Measurements from ENCODE around the gene BLOC1S3.

The BLOC1S3 gene, protein sequence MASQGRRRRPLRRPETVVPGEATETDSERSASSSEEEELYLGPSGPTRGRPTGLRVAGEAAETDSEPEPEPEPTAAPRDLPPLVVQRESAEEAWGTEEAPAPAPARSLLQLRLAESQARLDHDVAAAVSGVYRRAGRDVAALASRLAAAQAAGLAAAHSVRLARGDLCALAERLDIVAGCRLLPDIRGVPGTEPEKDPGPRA

DNA sequence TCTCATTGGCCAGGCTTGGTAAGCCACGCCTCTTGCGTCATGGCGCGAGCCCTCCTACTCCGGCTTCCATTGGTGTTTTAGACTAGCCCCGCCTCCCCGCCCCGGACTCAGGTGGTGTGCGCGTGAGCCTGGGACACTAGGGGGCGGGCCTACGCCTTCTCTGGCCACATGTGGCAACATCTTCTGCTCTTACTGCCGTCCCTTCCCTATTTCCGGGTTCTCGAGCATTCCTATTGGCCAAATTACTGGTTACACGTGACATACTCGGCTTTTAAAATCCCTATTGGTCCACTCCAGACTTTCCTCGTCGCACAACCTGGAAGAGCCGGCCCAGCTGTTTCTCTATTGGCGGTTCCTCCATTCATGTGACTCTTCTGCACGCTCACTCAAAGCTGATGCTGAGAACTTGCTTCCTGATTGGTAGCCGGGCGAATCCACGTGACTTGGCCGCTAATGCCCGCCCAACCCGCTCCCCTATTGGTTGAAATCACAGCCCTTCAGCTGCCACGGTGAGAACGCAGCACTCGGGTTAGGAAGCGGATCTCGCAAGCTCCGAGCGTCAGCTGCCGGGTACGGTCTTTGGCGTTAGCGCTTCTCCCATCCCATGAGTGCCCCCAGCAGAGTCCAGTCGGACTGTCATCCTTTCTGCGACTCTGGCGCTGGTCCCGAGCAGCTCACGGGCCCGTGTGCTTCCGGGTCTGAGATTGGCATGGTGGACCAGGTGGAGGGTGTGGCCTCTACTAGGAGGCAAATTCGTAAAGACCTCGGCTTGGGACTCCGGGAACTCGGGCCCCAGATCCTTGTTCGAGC lies at the start of gene BLOC1S3:
Gene BLOC1S3 (plus strand): TSS at position 523 of the 810 bp plus-strand sequence. CDS start 513 bp downstream, outside the sequence.
- ATAC-seq: peak; percentile 84 to 89

DNA sequence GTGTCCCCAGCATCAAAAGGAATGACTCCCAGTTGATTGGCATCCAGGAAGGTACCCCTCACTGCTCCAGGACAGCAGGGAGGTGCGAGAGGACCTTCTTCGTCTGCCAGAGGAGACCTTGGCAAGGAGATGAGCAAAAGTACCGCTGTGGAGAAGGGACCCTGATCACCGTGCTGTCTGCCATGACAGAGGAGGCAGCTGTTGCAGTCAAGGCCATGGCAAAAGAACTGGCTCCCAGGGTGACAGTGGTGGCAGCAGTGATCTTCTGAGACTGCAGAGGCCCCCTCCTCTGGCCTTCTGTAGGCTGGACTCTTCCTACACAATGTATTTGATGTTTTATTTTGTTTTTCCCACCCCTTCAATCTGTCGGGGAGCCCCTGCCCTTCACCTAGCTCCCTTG lies 49.8 kb upstream of the BLOC1S3 start:
- no peak for ATAC-seq

DNA sequence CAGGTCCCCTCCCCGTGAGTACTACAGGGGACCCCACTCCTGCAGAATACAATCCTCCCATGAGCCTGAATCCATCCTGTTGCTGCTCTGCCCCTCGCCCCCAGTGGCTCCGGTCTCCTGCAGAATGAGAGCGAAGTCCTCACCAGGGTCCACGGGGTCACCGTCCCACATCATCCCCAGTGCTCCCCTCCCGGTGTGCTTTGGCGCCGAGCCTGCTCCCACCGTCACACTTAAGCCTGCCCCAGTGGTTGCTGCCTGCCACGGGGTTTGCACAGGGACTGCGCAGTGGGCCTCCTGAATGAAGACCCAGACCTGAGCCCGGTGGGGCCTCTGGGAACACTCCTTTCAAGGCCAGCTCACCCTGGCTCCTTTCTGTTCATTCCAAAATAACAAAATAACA lies 48.3 kb upstream of the BLOC1S3 start:
- ATAC-seq: no peak

DNA sequence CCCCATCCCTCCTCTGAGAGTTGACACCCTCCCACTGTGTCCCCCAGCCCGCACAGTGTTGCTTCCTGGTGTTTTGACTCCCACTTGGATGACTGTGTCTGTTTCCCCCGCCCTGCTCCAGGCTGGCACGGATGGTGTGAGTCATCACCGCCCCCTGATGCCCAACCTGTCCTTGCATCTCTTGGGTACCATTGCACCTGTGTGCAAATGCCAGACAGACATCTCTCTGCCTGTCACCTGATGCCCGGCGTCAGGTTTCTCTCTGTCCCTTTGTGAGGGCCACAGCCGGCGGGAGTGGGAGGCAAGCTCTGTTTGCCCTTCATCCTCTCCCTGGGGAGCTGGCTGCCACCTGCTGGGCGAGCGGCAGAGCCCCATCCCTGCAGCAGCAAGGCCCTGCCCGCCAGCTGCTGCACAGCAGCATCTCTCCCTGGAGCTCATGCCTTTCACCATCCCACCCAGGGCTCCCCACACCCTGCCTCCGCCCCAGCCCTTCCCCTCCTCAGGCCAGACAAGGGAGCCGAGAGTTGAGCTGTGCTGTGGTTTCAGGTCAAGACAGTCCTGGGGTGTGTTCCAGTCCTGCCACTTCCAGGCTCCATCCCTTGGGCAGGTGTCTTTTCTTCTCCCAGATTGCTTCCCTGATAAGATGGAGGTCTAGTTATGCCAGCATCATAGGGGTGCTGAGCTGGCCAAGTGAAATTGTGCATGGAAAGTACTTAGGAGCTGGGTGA lies 47.5 kb upstream of the BLOC1S3 start:
- no peak for ATAC-seq

DNA sequence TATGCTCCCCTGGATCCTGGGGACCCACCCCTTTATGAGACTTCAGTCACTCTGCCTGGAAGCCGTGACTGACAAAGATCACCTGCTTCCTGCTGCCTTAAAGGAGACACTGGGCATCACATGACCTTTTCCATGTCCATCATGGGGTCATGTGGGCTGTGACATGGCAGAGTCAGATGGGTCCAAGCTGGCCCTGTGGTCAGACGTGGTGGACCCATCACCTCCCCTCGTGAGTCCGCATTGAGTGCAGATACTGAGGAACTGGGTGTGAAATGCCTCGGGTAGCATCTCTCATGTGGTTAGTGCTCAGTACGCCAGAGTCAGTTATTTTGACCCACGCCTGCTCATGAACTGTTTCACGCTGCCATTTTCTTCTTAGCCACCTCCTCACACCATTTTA lies 44.9 kb upstream of the BLOC1S3 start:
- ATAC-seq: no peak

DNA sequence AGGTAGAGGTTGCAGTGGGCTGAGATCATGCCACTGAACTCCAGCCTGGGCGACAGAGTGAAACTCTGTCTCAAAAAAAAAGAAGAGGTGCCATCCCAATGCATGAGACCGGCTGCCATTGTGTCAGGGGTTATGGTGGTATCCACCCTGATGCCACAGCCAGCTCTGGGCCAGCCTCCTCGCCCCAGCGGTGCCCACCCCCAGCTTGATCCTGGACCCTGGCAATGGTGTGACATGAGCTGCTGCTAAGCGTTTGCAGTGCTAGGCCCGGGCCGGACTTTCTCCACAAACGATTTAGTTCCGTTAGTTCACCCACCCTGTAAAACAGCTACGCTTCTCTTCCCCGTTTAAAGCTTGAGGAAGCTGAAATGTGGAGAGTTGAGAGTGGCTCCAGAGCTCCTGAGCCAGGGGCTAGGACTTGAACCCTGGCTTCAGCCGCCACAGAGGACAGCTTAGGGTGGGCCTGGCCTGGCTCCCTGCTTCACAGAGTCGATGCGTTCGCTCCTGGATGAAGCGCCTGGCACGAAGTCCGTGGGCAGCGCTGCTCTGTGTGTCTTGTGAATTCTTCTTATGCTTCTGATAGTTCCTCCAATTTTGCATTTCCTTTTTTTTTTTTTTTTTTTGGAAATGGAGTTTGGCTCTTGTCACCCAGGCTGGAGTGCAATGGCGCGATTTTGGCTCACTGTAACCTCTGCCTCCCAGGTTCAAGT lies 43.3 kb upstream of the BLOC1S3 start:
- ATAC-seq: no peak

DNA sequence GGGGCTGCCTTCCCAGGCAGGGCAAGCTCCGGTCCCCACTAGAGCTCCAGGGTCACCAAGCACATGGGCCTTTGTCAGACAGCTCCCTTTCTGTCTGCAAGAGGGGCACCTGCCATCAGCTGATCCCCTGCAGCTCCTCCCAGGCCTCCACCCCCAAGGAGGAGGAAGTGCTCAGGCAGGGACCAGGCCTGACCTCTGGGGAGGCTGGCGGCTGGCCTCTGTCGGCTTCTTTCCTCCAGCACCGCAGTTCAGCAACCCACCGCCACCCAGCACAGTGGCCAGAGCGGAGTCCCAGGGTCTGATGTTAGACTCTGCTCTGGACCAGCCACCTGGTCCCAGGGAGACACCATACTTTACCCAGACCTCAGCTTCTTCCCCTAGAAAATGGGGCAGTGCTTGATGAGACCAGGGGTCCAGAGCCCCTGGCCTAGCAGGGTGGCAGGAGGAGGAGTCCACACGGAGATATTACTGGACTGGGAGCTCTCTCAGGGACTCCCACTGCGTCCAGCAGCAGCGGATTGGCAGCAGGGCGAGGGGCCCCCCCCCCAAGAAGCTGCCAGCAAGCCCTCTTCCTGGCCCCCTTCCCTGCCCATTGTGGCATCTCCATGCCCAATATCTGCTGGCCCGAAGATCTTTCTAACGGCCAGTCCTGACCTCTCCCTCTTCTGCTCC lies 41.9 kb upstream of the BLOC1S3 start:
- no peak for ATAC-seq

DNA sequence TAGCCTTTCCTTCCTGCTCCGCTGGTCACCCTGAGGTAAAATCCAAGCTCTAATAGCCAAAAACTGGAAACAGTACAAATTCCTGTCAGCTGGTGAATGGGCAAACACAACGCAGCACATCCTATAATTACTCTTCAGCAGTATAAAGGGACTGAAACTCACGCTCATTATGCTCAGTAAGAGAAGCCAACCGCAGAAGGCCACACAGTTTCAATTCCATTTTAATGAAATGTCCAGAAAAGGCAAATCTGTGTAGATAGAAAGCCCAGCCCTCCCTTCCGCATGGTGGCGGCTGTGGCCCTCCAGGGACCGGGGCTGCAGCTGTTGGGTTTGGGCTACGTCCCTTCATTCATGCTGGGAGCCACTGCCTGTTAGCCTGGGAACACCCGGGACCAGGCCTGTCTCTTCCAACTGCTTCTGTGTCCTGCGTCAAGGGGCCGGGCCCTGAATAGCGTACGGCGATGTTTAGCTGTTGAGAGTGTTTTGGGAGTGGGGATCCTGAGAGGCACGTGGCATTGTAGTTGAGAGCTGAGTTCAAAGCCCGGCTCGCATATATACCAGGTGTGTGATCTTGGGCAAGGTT lies 41.3 kb upstream of the BLOC1S3 start:
- no peak for ATAC-seq

DNA sequence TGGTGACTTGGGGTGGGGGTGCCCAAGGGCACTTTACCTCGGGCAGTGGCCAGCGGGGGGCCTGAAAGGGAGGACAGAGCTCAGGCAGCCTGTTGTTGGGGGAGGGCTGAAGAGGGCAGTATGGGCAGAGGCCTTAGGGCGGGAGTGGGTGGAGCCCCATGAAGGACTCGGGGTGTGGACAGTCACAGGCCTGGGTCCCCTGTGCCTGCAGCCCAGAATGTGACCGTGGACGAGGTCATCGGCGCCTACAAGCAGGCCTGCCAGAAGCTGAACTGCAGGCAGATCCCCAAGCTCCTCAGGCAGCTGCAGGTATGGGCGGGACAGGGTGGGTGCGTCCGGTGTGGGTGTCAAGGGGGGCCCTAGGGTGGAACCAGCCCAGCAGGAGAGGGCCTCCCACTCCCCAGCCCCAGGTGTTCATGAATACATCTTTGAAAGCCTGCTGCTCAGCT lies 40.3 kb upstream of the BLOC1S3 start:
- no peak for ATAC-seq

DNA sequence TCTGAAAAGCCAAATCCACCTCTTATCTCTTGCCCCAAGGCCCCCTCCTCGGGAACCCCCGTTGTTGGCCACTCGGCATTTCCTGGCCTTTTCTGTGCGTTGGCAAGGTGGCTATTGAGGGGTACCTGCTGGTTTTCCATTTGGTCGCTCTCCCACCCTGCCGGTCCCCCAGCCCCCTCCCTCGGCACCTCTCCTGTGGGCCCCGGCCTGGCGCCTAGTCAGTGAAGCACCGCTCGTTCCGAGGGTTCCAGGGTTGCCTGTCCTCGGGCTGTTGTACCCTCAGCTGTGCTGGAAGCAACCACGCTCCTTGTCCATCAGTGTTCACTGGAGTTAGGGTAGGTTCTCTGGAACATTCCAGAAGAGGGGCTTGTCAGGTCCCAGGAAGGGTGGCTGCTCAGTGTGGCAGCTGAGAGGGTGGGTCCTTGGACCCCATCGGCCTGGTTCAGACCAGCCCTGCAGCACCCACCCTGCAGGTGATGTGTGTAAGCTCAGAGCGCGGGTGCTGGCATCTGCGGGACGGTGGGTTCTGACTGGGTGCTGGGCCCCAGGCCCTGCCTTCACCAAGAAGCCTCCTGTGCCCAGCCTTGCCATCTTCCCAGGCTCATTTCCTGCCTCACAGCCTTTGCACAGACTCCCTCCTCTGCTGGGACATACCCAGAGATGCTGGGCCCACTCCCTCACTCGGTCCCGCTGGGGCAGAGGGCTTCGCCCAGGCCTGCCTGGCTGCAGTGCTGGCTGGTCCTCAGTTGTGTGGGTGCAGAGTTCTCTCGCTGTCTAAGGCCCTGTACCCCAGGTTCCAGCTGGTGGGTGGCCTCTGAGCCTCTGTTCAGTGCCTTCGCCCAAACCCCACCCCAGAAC lies 39.1 kb upstream of the BLOC1S3 start:
- ATAC-seq: no peak

DNA sequence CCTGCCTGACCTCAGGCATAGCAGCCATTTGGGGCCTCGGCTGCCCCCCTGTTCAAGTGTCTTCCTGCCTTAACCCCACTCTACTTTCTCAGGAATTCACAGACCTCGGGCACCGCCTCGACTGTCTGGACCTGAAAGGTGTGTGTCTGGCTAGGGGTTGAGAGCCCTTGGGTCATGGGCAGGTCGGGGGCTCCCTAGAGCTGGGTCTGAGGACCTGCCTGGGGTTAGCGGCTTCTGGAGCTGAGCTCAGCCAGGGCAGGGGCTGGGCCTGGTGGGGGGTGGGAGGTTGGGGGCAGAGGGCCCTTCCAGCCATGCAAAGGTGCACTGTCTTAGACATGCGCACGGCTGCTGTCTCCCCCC lies 38.5 kb upstream of the BLOC1S3 start:
- no peak for ATAC-seq

DNA sequence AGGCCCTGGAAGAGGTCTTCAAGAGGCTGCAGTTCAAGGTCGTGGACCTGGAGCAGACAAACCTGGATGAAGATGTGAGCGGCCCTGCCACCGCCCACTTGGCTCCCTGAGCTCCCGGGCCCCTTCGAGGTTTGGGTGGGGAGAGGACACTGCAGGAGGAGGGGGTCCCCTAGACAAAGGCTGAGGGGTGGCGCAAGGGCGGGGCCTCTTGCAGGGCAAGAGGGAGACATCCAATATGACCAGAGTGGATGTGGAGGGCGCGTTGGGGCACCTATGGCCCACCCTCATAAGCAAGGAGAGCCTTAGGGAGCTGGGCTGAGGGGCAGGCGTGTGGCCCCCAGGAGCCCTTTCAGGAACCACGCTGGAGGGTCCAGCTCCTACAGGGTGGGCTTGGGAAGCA lies 38.1 kb upstream of the BLOC1S3 start:
- no peak for ATAC-seq

DNA sequence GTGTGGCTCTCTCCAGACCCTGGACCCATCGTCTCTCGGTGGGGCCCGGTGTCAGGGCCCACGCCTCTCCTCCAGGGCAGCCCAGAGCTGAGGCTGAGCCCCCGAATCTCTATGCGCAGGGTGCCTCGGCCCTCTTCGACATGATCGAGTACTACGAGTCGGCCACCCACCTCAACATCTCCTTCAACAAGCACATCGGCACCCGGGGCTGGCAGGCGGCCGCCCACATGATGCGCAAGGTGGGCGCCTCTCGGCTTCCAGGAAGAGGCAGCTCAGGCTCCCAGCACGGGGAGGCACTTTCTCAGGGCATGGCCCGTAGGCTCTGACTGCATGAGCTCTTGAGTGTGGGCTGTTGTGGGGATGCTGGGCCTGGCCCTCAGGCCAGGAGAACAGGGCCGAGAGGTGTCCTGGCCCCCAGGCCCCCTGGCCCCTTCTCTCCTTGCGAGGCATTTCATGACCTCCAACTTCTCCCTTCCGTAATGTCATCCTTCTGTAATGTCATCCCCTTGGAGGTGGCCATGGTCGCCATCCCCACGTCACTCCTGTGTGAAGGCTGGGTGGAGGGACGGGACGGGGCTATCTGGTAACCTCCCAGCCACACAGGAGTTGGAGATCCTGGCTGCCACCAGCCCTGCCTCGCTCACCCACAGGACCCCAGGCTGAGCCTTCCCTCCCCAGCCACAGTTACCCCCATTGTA lies 37.2 kb upstream of the BLOC1S3 start:
- ATAC-seq: no peak

DNA sequence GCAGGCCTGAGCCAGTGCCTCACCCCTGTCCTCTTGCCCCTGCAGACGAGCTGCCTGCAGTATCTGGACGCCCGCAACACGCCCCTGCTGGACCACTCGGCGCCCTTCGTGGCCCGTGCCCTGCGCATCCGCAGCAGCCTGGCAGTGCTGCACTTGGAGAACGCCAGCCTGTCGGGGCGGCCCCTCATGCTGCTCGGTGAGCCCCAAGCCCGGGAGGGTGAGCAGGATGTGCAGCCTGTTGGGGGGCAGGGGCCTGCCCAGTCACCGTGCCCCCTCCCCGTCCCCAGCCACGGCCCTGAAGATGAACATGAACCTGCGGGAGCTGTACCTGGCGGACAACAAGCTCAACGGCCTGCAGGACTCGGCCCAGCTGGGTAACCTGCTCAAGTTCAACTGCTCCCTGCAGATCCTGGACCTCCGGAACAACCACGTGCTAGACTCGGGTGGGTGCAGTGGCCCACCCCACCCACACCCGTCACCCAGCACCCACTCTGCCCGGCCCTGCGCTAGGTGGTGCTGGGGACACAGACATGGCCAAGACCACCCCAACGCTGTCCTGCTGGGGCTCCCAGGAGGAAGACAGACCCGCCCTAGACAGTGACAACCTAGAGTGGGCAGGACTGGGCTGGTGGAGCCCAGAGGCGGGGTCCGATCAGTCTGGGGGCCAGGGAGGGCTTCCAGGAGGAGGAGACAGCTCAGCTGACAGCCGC lies 36.4 kb upstream of the BLOC1S3 start:
- no peak for ATAC-seq

DNA sequence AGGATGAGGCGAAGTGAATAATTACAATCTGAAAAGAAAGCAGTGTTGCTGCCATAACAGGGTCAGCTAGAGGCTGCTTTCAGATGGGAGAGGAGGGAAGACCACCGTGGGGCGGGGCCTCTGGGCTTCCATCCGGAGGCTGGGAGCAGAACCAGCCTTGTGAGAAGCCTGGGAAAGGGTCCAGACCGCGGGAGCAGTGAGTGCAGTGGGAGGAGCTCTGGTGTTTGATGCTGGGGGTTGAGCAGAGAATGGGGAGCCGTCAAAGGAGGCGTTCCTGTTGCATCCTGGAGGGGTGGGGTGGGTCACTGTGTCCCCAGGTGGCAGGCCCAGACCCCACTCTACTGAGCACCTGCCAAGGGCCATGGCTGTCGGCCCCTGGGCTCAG lies 35.9 kb upstream of the BLOC1S3 start:
- ATAC-seq: no peak

DNA sequence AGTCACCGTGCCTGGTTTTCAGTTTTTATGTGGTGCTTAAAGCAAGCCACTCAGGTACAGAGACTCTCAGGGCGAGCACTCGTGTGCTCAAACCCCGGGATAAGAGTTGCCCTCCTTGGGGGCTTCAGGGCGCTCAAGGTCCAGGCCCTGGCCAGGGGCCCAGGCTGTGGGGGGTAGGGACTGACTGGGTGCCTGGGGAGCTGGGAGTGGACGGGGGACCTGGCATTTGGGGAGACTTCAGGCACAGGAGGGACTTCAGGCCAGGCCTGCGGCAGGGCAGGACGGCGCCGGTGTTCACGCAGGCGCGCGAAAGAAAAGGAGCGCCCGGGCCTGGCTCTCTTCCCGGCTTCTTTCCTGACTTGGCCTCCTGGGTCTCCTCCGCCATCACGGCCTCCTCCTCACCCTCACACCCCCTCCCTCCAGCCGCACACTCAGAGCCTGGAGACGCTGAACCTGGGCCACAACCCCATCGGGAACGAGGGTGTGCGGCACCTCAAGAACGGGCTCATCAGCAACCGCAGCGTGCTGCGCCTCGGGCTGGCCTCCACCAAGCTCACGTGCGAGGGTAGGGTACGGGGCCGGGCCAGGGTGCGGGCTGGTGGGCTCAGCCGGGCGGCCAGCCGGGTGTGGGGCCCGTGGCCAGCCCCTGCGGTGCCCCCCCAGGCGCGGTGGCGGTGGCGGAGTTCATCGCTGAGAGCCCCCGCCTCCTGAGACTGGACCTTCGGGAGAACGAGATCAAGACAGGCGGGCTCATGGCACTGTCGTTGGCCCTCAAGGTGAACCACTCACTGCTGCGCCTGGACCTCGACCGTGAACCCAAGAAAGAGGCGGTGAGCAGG lies 33.9 kb upstream of the BLOC1S3 start:
- no peak for ATAC-seq

DNA sequence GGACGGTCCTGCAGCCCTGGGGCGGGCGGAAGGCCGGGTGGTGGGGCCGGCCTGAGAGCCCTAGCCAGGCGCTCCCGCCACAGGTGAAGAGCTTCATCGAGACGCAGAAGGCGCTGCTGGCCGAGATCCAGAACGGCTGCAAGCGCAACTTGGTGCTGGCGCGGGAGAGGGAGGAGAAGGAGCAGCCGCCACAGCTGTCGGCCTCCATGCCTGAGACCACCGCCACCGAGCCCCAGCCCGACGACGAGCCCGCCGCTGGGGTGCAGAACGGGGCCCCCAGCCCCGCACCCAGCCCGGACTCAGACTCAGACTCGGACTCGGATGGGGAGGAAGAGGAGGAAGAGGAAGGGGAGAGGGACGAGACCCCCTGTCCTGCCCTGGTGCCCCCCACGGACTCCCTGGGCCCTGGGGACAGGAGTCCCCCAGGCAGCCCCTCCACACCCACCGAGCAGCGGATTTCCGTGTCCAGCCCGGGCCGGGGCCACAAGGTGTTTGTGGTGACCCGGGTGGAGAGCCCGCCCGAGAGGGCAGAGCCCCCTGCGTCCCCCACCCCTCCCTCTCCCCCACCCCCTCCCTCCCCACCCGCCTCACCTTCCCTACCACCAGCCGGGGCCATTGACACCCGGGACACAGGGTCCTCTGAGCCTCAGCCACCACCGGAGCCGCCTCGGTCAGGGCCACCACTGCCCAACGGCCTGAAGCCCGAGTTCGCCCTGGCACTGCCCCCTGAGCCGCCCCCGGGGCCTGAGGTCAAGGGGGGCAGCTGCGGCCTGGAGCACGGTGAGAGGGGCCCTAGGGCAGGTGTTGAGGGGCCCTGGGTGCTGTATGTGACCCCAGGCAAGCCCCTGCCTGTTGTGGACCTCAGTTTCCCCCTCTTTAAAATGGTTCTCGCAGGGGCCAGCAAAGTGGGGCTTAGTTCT lies 33.1 kb upstream of the BLOC1S3 start:
- no peak for ATAC-seq

DNA sequence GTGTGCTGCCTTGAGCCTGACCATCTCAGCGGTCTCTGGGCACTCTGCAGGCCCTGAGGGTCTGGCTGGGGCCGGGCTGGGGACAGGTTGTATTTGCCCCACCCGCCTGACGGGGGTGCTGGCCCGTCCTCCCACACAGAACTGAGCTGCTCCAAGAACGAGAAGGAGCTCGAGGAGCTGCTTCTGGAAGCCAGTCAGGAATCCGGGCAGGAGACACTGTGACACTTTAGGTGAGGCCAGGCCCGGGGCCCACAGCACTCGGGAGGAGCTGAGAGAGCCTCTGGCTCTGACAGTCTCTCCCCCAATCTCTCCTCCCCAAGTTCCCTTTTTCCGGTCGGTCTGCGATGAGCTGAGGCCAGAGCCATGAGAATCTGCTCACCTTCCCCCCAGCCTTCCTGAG lies 32.3 kb upstream of the BLOC1S3 start:
- ATAC-seq: no peak

All from activated CD4-positive, CD25-positive, alpha-beta regulatory T cell treated with anti-CD3 and anti-CD28 coated beads, Interleukin-2, amount 50 U/mL, for 24 hours (primary cell).